ENCODE measurements around the gene LINS1. TPM values are rescaled to one million over a fixed set of nuclear protein-coding genes. Genes with fewer than 3 reads are reported as not detected.

LINS1 gene
- total RNA-seq, 1 donor from 2014 or later: 17.0 TPM

DNA sequence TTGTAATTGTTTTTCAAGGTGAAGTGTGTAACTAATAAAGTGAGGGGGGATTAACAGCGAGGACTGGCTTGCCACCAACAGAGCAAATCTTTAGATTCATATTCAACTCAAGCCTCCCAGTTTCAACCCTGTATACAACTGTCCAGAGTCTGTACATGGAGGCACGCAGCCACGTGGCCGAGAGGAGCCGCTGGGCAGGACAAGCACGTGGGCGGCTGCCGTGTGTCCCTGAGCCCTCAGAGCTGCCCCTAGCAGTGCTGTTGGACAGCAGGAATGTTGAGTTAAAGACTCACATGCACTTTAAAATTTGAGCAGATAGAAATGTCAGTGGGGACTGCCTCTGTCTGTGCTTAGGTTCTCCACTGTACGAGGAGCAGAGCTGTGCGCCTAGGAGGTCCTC lies 29.8 kb upstream of the LINS1 start:
- no peak overlapping the region for H3K27ac Mint-ChIP-seq
- DNase-seq (ENCODE audit: low spot score in 2 of 2, unreplicated experiment in 2 of 2): no peak
- no peak overlapping the region for H3K4me3 Mint-ChIP-seq
- H3K4me1 Mint-ChIP-seq: peaks cover 2% of the 10 kb centered on the region
- H3K9me3 Mint-ChIP-seq: no peaks in the 10 kb centered on the region
- H3K27me3 Mint-ChIP-seq (ENCODE audit: low read depth): no peaks in the 10 kb centered on the region
- H3K36me3 Mint-ChIP-seq: peaks cover 17% of the 10 kb centered on the region
- TF ChIP-seq, protein P1, sequence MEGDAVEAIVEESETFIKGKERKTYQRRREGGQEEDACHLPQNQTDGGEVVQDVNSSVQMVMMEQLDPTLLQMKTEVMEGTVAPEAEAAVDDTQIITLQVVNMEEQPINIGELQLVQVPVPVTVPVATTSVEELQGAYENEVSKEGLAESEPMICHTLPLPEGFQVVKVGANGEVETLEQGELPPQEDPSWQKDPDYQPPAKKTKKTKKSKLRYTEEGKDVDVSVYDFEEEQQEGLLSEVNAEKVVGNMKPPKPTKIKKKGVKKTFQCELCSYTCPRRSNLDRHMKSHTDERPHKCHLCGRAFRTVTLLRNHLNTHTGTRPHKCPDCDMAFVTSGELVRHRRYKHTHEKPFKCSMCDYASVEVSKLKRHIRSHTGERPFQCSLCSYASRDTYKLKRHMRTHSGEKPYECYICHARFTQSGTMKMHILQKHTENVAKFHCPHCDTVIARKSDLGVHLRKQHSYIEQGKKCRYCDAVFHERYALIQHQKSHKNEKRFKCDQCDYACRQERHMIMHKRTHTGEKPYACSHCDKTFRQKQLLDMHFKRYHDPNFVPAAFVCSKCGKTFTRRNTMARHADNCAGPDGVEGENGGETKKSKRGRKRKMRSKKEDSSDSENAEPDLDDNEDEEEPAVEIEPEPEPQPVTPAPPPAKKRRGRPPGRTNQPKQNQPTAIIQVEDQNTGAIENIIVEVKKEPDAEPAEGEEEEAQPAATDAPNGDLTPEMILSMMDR (IDR thresholded peaks at IDR 0.05; ENCODE audit: unreplicated experiment): no peak

GRCh38 chr15:100628746-100629145 lies 26.8 kb upstream of the LINS1 start:
- Mint-ChIP-seq H3K36me3 (peaks cover 17% of the 10 kb centered on the region), H3K27me3 (ENCODE audit: low read depth) (no peaks in the 10 kb centered on the region), H3K4me3 (no peak overlapping the region), H3K4me1 (peaks cover 2% of the 10 kb centered on the region), H3K27ac (no peak overlapping the region), H3K9me3 (no peaks in the 10 kb centered on the region)
- TF ChIP-seq, protein P1 (IDR thresholded peaks at IDR 0.05; ENCODE audit: unreplicated experiment): no peak
- DNase-seq (ENCODE audit: low spot score in 2 of 2, unreplicated experiment in 2 of 2): no peak

DNA sequence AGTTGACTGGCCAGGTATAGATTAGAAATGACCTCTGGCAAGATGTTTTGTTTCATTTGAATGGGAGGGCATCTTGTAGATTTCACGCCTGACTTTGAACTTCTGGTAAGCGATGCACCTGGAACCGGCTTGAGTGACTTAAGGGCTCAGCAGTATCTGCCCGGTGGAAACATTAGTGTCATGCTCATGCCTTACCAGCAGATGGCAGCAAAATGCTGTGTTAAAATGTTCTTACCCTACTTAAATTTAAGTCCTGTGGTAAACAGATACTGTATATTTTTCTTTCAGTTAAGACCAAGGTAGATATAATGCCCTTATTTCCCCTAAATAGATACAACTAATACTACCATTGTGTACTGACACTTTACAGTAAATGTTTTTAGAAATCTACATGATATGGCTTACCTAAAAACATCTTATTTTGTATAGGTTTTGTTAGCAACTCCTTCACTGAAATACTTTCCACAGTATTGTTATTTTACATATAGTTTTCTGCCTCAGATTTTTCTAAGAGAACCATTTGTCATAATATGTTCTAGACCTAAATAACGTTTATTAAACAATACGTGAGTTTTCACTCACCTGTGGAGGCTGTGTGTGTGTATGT lies 25.9 kb upstream of the LINS1 start:
- Mint-ChIP-seq H3K27ac (no peak overlapping the region), H3K27me3 (ENCODE audit: low read depth) (no peaks in the 10 kb centered on the region), H3K4me3 (no peak overlapping the region), H3K4me1 (peaks cover 2% of the 10 kb centered on the region), H3K9me3 (no peaks in the 10 kb centered on the region), H3K36me3 (peaks cover 15% of the 10 kb centered on the region)
- DNase-seq (ENCODE audit: low spot score in 2 of 2, unreplicated experiment in 2 of 2): peak in 1 of 2 experiments; percentile 72
- TF ChIP-seq, protein P1 (IDR thresholded peaks at IDR 0.05; ENCODE audit: unreplicated experiment): peak; percentile 93

GRCh38 chr15:100623301-100623700 lies 21.3 kb upstream of the LINS1 start:
- no peak overlapping the region for H3K4me3 Mint-ChIP-seq
- no peak overlapping the region for H3K27ac Mint-ChIP-seq
- H3K9me3 Mint-ChIP-seq: peaks cover 13% of the 10 kb centered on the region
- no peaks in the 10 kb centered on the region for H3K4me1 Mint-ChIP-seq
- peaks cover 29% of the 10 kb centered on the region for H3K36me3 Mint-ChIP-seq
- no peaks in the 10 kb centered on the region for H3K27me3 Mint-ChIP-seq (ENCODE audit: low read depth)
- TF ChIP-seq, protein P1 (IDR thresholded peaks at IDR 0.05; ENCODE audit: unreplicated experiment): no peak
- DNase-seq (ENCODE audit: low spot score in 2 of 2, unreplicated experiment in 2 of 2): no peak

DNA sequence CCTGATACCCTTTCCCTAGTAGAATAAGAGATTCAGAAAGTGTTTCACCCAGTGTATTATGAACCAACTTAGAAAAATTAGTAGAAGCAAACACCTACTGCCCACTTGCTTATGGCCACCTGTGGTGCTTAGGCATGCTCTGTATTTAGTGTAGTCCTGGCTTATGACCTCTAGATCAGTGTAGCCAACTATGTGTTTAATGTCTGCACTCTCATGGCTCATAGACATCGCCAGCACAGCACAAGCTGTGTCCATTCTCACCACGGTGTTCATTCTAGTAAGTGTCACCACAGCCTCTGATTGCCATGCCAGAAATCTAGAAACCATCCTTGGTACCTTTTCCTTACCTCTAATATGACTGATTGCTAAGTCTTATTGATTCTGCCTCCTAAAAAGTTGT lies 14.7 kb upstream of the LINS1 start:
- H3K4me3 Mint-ChIP-seq: no peak overlapping the region
- DNase-seq (ENCODE audit: low spot score in 2 of 2, unreplicated experiment in 2 of 2): no peak
- H3K27me3 Mint-ChIP-seq (ENCODE audit: low read depth): no peaks in the 10 kb centered on the region
- TF ChIP-seq, protein P1 (IDR thresholded peaks at IDR 0.05; ENCODE audit: unreplicated experiment): no peak
- H3K36me3 Mint-ChIP-seq: peaks cover 30% of the 10 kb centered on the region
- H3K4me1 Mint-ChIP-seq: no peaks in the 10 kb centered on the region
- H3K27ac Mint-ChIP-seq: no peak overlapping the region
- peaks cover 3% of the 10 kb centered on the region for H3K9me3 Mint-ChIP-seq

DNA sequence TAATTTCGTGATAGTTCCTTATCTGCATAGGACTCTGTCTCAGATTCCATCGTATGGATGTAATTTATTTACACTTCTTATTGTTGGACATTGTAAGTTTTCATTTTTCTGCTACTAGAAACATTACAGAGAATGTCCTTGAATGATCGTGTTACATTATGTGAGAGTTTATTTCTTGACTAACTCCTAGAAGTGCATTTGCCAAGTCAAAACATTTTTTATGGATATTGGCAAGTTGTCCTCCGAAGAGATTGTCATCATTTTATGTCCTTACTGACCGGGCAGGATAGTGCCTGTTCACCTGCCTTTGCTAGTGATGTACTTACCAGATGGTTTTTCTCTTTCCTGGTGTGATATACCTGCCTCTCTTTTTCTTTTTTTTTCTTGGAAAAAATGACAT lies 13.8 kb upstream of the LINS1 start:
- Mint-ChIP-seq H3K27me3 (ENCODE audit: low read depth) (no peaks in the 10 kb centered on the region), H3K4me1 (no peaks in the 10 kb centered on the region), H3K36me3 (peaks cover 27% of the 10 kb centered on the region), H3K27ac (no peak overlapping the region), H3K9me3 (no peaks in the 10 kb centered on the region), H3K4me3 (no peak overlapping the region)
- no peak for DNase-seq (ENCODE audit: low spot score in 2 of 2, unreplicated experiment in 2 of 2)
- TF ChIP-seq, protein P1 (IDR thresholded peaks at IDR 0.05; ENCODE audit: unreplicated experiment): no peak

Data from mesothelial cell of epicardium (in vitro differentiated cells).